Activated gamma-delta T cell treated with anti-CD3 and anti-CD28 coated beads, Interleukin-2, amount 50 U/mL, for 16 hours (primary cell): ENCODE measurements around the gene TRAM2.
"Not testable (repeated sequence)": the region's sequence is repeated elsewhere in the genome, so short reads cannot be mapped to it uniquely, and the experiment has no call there.

Source experiments
- DNase-seq: peaks from one replicate; pipeline ENCODE4 v3.0.0-alpha.2; 2020; ENCODE audit warnings: low read depth

Gene TRAM2

DNA sequence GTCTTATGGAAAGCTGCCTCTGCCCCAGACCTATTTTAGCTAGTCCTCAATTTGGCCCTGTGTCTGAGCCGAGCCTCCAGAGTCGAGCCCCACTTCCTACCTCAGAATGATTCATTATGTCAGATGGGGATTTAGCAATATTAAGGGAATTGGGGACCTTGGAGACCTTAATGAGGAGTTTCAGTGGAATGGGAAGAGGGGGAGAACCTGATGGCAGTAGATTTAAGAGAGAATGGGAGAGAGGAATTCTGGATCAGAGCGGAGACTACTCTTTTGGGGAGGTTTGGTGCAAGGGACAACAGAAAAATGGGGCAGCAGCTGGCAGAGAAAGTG is 93.2 kb downstream of the TRAM2 start:
- DNase-seq = no peak

DNA sequence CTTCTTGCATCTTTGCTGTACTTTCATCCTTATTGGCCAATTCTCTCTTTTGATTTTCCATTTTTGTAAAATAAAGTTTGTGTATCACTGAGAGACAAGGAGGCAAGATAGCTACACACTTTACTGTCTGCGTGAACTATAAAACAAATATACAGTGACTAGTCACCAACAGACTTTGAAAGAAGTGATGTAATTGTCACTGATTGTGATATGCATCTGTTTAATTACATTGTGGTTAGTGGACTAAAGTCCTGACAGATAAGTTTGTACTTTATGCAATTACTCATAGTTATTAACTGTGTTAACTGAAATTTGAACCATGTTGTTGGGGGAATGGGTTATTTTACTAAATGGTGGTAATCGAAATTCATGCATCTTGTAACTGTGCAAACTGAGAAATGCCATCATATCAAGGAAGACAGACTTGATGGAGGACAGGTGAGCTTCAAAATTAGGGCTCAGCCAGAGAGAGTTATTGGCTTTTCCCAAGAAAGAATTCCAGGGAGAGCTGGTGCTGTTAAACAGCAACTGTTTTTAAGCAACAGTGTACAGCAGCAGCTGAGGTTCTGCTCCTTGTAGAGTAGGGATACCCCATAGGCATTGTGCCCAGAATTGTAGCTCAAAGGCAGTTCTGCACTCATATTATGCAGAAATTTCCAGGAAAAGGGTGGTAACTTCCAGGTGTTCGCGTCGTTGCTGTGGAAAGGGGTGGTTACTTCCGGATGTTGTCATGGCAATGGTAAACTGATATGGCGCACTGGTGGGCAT is 93.8 kb downstream of the TRAM2 start:
- no peak for DNase-seq

- DNase-seq = no peak
These were observed 101.6 kb downstream of the TRAM2 start for GRCh38 chr6:52475307-52475706.

DNA sequence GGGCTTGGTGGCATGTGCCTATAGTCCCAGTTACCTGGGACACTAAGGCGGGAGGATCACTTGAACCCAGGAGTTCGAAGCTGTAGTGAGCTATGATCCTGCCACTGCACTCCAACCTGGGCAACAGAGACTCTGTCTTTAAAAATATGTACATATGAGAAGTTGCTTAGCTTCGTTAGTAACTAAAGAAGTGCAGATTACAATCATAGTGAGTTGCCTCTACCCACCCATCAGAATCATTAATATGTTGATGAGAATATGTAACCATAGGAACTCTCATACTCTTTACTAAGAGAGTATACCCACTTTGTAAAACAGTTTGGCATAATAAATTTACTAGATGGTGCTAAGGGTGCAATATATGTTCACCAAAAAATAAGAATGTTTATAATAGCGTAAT is 102.7 kb downstream of the TRAM2 start:
- DNase-seq = no peak

GRCh38 chr6:52461194-52461593 is 115.7 kb downstream of the TRAM2 start:
- not testable (repeated sequence) for DNase-seq

- DNase-seq = no peak
These were observed 119.8 kb downstream of the TRAM2 start for GRCh38 chr6:52457096-52457495.

DNA sequence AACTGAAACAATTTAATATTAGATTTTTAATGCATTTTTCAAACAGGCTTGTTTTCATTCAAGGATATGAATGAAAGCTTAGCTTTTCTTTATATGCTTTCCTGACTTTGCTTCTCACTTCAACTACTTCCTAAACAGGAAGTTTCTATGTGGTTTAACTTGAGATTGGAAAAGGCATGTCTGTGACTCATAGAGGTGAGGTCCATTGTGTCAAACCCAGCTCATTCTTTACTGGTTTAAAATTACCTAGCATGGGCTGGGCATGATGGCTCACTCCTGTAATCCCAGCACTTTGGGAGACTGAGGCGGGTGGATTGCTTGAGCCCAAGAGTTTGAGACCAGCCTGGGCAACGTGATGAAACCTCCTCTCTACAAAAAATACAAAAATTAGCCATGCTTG is 122.3 kb downstream of the TRAM2 start:
- no peak for DNase-seq
